OCI-M2 (cell line): Measurements from ENCODE around the gene KMT2E.
"Not testable (repeated sequence)": the region's sequence is repeated elsewhere in the genome, so short reads cannot be mapped to it uniquely, and the experiment has no call there.

ENCODE experiments used
- DNase-seq: peaks from one replicate; lab custom pipeline; 2025; ENCODE audit not compliant: unreplicated experiment; lab: John Stamatoyannopoulos, UW

The KMT2E gene

DNA sequence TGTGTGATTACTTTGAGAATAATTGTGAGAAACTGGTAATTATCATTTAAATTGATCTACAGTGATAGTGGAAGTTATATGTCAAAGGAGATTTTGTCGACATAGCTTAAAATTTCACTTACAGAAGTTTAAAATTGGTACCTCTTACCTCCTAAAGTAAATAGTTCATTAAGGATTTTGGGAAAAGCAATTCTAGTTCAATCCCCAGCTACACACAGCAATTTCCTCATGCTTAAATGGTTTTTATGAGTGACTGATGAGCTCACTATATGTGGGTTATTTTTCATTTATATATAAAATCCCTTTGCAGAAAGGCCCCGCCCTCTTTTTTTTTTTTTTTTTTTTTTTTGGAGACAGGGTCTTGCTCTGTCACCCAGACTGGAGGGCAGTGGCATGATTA lies 12.7 kb downstream of the KMT2E start:
- DNase-seq, result no peak

DNA sequence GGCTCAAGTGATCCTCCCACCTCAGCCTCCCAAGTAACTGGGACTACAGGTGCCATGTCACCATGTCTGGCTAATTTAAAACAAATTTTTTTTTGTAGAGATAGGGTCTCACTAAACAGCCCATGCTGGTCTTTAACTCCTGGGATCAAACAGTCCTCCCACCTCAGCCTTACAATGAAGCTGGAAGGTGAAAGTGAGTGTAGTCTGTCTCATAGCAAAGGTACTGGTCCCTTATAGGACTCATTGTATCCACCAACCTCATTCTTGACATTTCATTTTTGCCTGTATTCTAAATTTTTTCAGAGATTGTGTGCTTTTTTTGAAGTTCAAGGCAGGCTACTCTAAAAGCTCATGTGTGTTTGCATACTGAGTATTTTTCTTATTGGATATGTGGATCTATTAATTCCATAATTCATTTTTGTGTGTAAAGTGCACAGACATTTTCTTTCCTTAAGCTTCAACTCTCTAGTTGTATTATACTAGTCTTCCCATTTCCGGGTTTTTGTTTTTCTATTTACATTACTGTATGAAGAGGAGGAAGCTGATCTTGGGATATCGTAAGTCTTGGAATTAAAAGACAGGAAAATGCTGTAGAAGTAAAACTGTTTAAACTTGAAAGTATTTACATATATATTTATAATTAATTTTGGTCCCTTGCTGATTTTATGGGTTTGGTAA lies 13.3 kb downstream of the KMT2E start:
- no peak for DNase-seq

DNA sequence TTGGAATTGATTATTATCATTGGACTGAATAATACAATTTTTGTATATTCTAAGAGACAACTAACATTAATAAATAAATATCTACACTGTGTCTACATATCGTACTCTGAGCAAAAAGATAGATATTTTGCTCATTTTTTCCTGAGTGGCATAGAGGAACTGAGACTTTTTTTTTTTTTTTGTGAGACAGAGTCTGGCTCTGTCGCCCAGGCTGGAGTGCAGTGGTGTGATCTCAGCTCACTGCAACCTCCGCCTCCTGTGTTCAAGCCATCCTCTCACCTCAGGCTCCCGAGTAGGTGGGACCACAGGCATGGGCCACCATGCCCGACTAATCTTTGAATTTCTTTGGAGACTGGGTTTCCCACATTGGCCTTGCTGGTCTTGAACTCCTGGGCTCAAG lies 14.0 kb downstream of the KMT2E start:
- DNase-seq, result no peak

DNA sequence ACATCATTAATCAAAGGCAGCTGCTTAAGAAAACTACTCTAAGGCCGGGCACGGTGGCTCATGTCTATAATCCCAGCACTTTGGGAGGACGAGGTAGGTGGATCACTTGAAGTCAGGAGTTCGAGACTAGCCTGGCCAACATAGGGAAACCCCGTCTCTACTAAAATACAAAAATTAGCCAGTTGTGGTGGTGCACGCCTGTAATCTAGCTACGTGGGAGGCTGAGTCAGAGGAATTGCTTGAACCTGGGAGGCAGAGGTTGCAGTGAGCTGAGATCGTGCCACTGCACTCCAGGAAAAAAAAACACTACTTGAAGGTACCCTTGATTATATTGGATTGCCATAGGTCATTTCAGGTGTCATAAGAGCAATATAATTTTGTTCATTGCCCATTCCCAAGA lies 14.9 kb downstream of the KMT2E start:
- DNase-seq, result not testable (repeated sequence)

DNA sequence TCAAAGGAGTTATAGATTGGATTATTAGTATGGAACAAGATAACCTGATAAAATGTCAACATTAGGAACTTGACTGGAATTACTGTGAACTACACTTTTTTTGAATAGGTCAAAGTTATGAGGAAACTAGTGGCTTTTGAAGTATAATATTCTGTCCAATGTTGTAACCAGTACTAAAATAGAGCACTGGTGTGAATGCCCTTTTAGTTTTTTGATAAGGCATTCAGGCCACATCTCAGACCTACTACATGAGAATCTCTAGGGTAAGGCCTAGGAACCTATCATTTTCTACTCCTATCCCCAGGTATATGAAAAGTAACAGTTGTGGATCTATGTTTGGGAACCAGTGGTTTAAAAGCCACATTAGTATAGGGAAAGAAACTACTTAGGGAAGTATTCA lies 16.4 kb downstream of the KMT2E start:
- no peak for DNase-seq

DNA sequence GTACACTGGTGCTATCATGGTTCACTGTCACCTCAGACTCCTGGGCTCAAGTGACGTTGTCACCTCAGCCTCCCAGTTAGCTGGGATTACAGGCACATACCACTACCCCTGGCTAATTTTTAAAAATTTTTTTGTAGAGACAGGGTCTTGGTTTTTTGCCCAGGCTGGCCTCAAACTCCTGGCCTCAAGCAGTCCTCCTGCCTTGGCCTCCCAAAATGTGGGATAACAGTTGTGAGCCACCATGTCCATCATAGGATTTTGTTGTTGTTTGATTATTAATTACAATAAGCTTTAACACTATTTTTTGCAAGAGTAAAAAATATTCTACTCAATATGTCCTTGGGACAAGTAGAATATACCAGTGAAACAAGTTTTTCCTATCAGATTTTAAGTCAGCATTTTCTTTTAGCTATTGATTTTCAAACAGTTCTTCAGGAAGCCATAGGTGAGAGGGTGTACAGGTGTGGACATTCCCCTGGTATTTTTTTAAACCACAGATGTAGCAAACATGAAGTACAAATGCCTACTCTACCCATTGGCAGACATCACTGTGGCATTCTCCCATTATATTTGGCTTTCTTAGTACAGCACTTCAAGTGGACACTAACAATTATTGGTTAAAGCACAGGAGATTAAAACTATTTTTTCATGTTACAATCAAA lies 18.7 kb downstream of the KMT2E start:
- DNase-seq, result no peak

DNA sequence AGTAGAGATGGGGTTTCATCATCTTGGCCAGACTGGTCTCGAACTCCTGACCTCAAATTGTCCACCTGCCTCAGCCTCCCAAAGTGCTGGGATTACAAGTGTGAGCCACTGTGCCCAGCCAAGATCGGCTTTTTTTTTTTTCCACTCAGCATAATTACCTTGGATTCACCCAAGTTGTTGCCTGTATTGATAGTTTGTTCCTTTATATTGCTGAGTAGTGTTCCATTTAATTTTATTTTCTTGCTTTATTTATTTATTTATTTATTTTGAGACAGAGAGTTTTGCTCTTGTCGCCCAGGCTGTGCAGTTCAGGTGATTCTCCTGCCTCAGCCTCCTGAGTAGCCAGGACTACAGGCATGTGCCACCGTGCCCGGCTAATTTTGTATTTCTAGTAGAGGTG lies 21.3 kb downstream of the KMT2E start:
- DNase-seq, result no peak

DNA sequence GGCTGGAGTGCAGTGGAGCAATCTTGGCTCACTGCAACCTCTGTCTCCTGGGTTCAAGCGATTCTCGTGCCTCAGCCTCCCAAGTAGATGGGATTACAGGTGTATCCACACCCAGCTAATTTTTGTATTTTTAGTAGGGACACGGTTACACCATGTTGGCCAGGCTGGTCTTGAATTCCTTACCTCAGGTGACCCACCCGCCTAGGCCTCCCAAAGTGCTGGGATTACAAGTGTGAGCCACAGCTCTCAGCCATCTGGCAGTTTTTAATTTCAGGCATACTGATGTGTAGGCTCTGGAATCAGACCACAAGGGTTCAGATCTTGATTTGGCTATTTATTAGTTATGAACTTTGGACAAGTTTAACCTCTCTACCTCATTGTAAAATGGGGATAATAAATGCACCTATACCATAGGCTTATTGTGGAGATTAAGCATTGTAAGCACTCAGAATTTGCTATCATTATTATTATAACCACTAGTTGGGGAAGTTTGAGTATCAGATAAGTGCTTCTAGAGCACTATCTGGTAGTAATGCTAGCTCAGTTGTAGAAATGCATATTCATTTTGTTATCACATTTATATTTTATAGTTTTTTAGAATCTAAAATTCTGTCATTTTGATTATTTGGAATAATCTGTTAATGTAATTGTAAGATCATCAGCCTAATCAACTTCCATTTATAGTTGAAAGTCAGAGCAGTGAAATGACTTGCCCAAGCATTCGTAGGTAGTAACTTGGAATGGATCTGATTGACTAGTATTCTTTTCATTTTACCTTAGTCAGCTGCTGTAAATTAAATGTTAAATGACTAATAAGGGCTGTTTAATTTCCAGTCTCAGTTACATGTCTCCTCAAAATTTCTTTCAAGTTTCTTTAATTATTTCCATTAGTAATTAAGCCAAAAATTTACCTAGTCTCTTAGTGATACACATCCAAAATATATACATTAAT lies 22.5 kb downstream of the KMT2E start:
- no peak for DNase-seq

DNA sequence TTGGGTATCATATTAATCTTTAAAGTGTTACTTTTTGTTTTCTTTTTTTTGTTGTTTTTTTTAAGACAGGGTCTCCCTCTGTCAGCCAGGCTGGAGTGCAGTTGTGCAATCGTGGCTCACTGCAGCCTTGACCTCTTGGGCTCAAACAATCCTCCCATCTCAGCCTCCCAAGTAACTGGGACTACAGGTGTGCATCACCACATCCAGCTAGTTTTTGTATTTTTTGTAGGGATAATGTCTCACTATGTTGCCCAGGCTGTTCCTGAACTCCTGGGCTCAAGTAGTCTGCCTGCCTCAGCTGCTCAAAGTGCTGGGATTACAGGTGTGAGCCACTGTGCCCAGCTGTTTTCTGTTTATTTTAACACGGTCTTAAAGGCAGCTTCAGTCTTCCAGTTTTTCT lies 23.3 kb downstream of the KMT2E start:
- DNase-seq, result no peak

DNA sequence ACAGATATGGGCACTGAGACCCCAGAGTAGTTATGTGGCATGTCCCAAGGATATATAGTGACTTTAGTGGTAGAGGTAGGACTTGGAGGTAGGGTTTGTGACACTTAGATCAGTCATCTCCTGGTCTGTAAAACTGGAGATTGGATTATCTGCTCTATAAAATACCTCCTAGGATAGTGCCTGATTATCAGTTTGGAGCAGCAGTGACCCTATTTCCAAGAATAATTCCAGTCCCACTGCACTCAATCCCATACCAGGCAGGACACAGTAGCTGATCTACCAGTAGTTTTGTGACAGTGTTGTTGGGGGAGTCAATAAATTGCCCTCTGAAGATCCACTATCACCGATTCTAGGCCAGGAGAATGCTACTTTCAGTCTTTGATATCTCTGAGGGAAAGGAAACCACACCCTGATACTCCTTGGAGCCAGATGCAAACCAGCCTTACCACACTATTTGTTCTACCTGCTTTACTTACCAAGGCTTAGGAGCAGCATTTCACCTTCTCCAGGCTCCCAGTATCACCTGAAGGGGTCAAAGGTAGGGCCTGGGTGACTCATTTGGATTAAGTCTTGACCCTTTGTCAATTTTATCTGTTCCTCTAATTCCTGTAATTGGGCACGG lies 30.6 kb downstream of the KMT2E start:
- no peak for DNase-seq

DNA sequence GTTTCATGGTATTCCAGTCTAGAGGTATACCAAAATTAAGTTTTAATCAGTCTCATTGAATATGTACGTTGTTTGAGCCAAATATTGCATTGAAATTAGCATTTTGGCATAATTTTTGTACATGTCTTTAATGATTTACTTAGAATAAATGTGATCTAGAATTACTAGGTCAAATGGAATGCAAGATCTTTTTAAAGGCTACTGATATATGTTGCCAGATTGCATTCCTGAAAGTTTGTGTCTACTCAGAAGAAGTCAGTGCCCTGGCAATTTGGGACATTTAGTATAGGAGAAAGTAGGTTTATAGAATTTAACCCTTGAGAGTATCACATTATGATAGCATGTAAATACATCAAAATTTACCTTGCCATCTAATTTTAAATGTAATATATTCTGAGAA lies 32.4 kb downstream of the KMT2E start:
- DNase-seq, result no peak

DNA sequence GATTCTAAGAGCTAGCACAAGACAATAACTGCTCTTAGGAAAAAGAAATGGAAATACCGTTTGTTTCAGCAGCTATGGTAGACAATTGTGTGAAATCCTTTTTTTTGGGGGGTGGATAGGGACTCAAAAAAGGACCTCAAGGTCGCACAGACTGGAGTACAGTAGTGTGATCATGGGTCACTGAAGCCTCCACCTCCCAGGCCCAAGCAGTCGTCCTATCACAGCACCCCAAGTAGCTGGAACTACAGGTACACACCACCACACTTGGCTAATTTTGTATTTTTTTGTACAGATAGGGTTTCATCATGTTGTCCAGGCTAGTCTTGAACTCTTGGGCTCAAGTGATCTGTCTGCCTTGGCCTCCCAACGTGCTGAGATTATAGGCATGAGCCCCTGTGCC lies 33.9 kb downstream of the KMT2E start:
- DNase-seq, result no peak

DNA sequence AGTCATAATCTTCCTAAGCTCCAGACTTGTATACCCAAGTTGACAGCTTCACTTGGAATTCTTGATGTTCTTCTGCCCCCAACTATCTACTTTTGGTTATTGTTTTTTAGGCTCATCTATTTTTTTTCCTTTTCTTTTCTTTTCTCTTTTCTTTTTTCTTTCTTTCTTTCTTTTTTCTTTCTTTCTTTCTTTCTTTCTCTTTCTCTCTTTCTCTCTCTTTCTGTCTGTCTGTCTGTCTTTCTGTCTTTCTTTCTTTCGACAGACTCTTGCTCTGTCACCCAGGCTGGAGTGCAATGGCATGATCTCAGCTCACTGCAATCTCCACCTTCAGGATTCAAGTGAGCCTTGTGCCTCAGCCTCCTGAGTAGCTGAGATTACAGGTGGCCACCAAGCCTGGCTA lies 36.5 kb downstream of the KMT2E start:
- no peak for DNase-seq

DNA sequence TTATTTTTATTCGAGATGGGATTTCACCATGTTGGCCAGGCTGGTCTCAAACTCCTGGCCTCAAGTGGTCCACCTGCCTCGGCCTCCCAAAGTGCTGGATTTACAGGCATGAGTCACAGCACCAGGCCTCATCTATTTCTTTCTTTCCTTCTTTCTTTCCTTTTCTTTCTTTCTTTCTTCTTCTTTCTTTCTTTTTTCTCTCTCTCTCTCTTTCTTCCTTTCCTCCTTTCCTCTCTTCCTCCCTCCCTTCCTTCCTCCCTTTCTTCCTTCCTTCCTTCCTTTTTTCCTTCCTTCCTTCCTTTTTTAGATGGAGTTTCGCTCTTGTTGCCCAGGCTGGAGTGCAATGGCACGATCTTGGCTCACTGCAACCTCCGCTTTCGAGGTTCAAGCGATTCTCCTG lies 36.9 kb downstream of the KMT2E start:
- not testable (repeated sequence) for DNase-seq

DNA sequence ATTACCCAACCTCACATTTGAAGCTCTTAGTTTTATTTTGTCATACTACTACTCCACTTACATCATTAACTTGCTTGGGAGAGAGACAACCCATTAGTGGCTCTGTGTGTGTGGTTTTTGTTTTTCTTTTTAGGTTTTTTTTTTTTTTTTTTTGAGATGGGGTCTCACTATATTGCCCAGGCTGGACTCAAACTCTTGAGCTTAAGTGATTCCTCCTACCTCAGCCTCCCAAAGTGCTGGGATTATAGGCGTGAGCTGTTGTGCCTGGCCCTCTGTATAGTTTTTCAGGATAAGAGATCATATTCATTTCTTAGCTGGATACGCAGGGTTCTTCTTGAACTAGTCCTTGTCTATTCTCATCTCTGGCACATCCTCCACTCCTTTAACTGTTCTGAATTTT lies 41.1 kb downstream of the KMT2E start:
- no peak for DNase-seq

DNA sequence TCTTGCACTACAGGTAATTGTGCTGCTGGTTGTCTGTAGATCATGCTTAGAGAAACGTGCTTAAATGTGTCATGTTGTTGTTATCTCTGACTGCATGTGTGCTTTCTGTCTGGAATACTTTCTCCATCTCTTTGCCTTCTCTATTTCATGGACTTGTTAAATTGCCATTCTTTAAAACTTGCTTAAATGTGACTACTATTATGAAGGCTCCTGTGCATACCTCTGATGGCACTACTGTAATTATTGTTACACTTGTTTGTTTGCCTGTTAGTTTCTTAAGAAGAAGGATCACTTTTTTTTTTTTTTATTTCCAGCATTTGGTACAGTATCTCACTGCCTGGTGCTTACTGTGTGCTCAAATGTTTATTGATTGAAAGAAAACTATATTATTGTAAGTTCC lies 41.6 kb downstream of the KMT2E start:
- no peak for DNase-seq

DNA sequence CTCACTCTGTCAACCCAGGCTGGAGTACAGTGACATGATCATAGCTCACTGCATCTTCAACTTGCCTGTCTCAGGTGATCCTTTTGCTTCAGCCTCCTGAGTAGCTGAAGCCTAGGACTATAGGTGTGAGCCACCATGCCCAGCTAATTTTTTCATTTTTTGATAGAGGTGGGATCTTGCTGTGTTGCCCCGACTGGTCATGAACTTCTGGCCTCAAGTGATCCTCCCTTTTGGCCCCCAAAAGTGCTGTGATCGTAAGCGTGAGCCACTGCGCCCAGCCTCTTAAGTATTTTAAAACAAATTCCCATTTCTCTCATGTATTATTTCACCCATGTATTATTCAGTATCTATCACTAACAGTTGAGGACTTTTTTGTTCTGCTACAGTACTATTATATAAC lies 43.5 kb downstream of the KMT2E start:
- DNase-seq, result no peak

DNA sequence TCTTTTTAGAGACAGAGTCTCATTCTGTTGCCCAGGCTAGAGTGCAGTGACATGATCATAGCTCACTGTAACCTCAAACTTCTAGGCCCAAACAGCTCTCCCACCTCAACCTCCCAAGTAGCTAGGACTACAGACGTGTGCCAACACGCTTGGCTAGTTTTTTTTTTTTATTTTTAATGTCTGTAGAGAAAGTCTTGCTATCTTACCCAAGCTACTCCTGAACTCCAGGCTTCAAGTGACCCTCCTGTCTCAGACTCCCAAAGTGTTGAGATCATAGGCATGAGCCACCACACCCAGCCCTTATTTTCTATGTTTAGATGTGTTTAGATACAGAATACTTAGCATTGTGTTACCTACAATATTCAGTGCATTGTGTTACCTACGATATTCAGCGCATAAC lies 46.4 kb downstream of the KMT2E start:
- DNase-seq, result no peak

DNA sequence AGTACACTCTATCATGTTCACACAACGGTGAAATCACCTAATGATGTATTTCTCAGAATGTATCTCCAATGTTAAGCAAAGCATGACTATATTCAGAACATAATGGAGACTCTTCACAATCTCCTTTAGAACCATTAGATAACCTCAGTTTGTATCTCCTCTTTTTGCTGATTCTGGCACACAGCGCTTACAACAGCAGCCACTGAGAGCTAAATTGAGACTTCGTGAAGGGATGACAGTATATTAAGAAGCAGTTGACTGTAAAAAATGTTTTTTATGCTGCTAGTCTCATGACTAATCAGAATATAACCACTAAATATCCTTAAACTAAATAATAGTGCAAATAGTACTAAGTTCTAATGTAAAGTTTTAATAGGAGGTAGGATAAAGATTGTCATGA lies 46.9 kb downstream of the KMT2E start:
- no peak for DNase-seq

DNA sequence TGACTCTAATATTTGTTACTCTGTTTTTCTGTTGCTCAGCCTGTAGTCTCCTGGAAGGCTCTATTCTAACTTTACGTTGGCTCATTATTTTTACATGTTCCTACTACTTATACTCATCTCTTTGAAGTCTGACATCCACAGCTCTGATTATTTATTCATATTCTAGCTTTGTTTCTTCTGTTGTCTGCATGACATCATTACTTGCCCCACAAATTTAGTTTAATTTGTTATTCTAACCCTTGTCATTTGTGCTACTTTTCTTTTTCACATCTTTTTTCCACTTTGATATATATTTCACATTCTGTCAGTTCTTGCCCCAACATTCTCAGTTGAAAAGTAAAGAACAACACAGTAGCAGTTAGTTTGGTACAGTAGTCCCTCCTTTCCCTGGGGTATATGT lies 51.1 kb downstream of the KMT2E start:
- no peak for DNase-seq

DNA sequence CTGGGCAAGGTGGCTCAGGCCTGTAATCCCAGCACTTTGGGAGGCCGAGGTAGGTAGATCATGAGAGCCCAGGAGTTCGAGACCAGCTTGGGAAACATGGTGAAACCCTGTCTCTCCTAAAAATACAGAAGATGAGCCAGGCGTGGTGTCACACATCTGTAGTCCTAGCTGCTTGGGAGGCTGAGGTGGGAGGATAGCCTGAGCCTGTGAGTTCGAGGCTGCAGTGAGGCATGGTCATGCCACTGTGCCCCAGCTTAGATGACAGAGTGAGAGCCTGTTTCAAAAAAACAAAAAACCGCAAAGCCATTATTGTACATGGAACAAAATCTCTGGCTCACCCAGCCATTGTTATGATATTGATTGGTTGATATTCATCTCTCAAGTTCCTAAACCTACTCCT lies 53.7 kb downstream of the KMT2E start:
- DNase-seq, result no peak

DNA sequence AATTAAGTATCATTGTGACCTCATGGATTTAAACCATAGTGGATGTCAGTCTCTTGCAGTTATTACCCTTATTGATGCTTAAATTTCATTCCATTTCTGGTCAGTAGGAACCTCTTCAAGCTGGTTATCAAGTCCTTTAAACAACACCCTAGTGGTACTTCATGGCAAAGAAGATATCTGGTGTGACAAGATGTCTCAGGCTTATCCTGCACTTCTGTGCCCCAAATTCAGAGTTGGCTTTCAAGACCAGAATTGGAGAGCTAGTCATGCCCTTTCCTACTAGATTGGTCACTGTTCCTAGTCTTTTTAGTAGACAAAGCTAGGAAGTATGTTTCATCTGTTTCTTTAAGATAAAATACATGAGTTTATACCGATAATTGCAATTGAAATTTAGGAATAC lies 54.9 kb downstream of the KMT2E start:
- DNase-seq, result no peak
